ENCODE results near the gene KCTD20. TPM values are rescaled to one million over a fixed set of nuclear protein-coding genes. Genes with fewer than 3 reads are reported as not detected.

KCTD20 gene
- total and polyA plus RNA-seq, 2 experiments from 2014 or later: 7.4 to 25.0 TPM

DNA sequence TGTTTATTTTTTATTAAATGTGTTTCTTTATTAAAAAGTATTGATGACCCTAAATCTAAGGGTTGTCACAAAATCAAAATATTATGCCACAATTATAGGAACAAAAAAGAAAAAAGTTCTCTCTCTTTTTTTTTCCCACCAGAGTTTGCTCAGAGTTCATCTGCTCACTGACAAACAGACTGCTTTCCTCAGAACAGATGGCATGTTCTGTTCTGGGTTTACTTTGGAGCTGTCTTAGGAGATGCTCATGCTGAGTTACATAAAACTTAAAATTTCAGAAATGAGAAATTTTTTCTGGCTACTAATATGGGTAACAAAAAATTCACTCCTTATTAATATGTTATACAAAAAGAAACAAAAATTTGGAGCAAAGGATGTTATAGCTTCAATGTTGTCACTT lies 74.2 kb downstream of the KCTD20 start (continued):
- TF ChIP-seq, protein P1, sequence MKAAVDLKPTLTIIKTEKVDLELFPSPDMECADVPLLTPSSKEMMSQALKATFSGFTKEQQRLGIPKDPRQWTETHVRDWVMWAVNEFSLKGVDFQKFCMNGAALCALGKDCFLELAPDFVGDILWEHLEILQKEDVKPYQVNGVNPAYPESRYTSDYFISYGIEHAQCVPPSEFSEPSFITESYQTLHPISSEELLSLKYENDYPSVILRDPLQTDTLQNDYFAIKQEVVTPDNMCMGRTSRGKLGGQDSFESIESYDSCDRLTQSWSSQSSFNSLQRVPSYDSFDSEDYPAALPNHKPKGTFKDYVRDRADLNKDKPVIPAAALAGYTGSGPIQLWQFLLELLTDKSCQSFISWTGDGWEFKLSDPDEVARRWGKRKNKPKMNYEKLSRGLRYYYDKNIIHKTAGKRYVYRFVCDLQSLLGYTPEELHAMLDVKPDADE (IDR thresholded peaks at IDR 0.05): no peak
- TF ChIP-seq, protein P2, sequence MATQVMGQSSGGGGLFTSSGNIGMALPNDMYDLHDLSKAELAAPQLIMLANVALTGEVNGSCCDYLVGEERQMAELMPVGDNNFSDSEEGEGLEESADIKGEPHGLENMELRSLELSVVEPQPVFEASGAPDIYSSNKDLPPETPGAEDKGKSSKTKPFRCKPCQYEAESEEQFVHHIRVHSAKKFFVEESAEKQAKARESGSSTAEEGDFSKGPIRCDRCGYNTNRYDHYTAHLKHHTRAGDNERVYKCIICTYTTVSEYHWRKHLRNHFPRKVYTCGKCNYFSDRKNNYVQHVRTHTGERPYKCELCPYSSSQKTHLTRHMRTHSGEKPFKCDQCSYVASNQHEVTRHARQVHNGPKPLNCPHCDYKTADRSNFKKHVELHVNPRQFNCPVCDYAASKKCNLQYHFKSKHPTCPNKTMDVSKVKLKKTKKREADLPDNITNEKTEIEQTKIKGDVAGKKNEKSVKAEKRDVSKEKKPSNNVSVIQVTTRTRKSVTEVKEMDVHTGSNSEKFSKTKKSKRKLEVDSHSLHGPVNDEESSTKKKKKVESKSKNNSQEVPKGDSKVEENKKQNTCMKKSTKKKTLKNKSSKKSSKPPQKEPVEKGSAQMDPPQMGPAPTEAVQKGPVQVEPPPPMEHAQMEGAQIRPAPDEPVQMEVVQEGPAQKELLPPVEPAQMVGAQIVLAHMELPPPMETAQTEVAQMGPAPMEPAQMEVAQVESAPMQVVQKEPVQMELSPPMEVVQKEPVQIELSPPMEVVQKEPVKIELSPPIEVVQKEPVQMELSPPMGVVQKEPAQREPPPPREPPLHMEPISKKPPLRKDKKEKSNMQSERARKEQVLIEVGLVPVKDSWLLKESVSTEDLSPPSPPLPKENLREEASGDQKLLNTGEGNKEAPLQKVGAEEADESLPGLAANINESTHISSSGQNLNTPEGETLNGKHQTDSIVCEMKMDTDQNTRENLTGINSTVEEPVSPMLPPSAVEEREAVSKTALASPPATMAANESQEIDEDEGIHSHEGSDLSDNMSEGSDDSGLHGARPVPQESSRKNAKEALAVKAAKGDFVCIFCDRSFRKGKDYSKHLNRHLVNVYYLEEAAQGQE (IDR thresholded peaks at IDR 0.05; ENCODE audit: unreplicated experiment): no peak
- no peak for TF ChIP-seq EZH2phosphoT487 (IDR thresholded peaks at IDR 0.05; ENCODE audit: unreplicated experiment)
- TF ChIP-seq ZNF331 (CRISPR knock-in tag; IDR thresholded peaks at IDR 0.05; ENCODE audit: low read depth): no peak
- no peak for TF ChIP-seq ZNF114 (CRISPR knock-in tag; IDR thresholded peaks at IDR 0.05)
- TF ChIP-seq CREB1 (CRISPR knock-in tag; IDR thresholded peaks at IDR 0.05; ENCODE audit: low read depth): no peak
- no peak for TF ChIP-seq JUNB (IDR thresholded peaks at IDR 0.05; ENCODE audit: unreplicated experiment)

DNA sequence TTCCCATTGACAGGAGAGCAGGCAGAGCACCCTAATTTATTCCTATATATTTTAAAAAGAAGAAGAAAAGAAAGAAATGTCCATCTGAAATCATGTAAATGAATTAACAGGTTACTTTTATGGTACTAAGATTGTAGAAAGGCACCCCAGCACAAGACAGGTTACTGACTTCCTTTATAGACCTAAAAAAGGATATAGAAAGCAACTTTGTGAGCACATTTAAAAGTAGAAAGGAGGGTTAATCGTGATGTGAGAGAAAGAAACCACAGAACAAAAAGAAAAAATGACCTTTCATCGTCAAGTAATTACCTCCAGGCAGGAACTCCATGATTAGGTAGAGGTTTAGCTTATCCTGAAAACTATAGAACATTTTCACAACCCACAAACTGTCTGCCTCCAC lies 74.6 kb downstream of the KCTD20 start:
- no peak overlapping the region for H2AFZ ChIP-seq
- Mint-ChIP-seq H3K36me3 (ENCODE audit: low read depth) (peaks cover 22% of the 10 kb centered on the region), H3K27ac (no peak overlapping the region), H3K9me3 (no peaks in the 10 kb centered on the region), H3K4me1 (no peaks in the 10 kb centered on the region), H3K4me3 (no peak overlapping the region), H3K27me3 (ENCODE audit: insufficient read depth, low read depth, poor library complexity) (peaks cover 2% of the 10 kb centered on the region)
- H3K36me3 ChIP-seq (ENCODE audit: insufficient read depth): peaks cover 26% of the 10 kb centered on the region
- ATAC-seq (no peak), DNase-seq (ENCODE audit: low spot score) (no peak)
- no peaks in the 10 kb centered on the region for H3K4me1 ChIP-seq (ENCODE audit: insufficient read depth)
- no peaks in the 10 kb centered on the region for H3F3A ChIP-seq (replicated peaks; ENCODE audit: low read depth)
- TF ChIP-seq EZH2 (IDR thresholded peaks at IDR 0.05; ENCODE audit: low read depth, unreplicated experiment) (no peak), STAT1 (IDR thresholded peaks at IDR 0.05; ENCODE audit: unreplicated experiment) (no peak), ZNF331 (CRISPR knock-in tag; IDR thresholded peaks at IDR 0.05; ENCODE audit: low read depth) (no peak)
- TF ChIP-seq, protein P1 (IDR thresholded peaks at IDR 0.05): no peak
- no peaks in the 10 kb centered on the region for H4K20me1 ChIP-seq (replicated peaks; ENCODE audit: insufficient read depth)
- H3K9me2 ChIP-seq (ENCODE audit: insufficient read depth): no peaks in the 10 kb centered on the region
- H3K4me2 ChIP-seq: no peak overlapping the region
- H3K4me3 ChIP-seq: no peak overlapping the region
- H3K27ac ChIP-seq (ENCODE audit: low read depth): no peak overlapping the region
- no peaks in the 10 kb centered on the region for H3K79me2 ChIP-seq (replicated peaks; ENCODE audit: insufficient read depth)
- no peaks in the 10 kb centered on the region for H3K27me3 ChIP-seq (ENCODE audit: insufficient read depth)
